ENCODE data around the gene ETV6. TPM values are rescaled to one million over a fixed set of nuclear protein-coding genes. Genes with fewer than 3 reads are reported as not detected.

ETV6 gene
- total RNA-seq, 1 donor from 2014 or later, result 33.4 TPM

GRCh38 chr12:11723993-11724392 is 74.5 kb downstream of the ETV6 start:
- Mint-ChIP-seq H3K36me3 (ENCODE audit: low read depth) (peaks cover 2% of the 10 kb centered on the region), H3K27me3 (ENCODE audit: low read depth) (no peaks in the 10 kb centered on the region), H3K4me3 (ENCODE audit: unreplicated experiment) (no peak overlapping the region), H3K9me3 (ENCODE audit: low read depth) (no peaks in the 10 kb centered on the region), H3K27ac (ENCODE audit: unreplicated experiment) (peak overlapping the region; percentile 84), H3K4me1 (ENCODE audit: low read depth) (peaks cover 67% of the 10 kb centered on the region)
- no peak for TF ChIP-seq CTCF (IDR thresholded peaks at IDR 0.05)
- DNase-seq (ENCODE audit: low spot score), result no peak

GRCh38 chr12:11724888-11725311 is 75.4 kb downstream of the ETV6 start:
- peaks cover 66% of the 10 kb centered on the region for H3K4me1 Mint-ChIP-seq (ENCODE audit: low read depth)
- no peaks in the 10 kb centered on the region for H3K27me3 Mint-ChIP-seq (ENCODE audit: low read depth)
- H3K4me3 Mint-ChIP-seq (ENCODE audit: unreplicated experiment), result peak overlapping the region; percentile 13
- peak overlapping the region; percentile 84 for H3K27ac Mint-ChIP-seq (ENCODE audit: unreplicated experiment)
- no peak for DNase-seq (ENCODE audit: low spot score)
- no peaks in the 10 kb centered on the region for H3K9me3 Mint-ChIP-seq (ENCODE audit: low read depth)
- no peak for TF ChIP-seq CTCF (IDR thresholded peaks at IDR 0.05)
- H3K36me3 Mint-ChIP-seq (ENCODE audit: low read depth), result peaks cover 1% of the 10 kb centered on the region

DNA sequence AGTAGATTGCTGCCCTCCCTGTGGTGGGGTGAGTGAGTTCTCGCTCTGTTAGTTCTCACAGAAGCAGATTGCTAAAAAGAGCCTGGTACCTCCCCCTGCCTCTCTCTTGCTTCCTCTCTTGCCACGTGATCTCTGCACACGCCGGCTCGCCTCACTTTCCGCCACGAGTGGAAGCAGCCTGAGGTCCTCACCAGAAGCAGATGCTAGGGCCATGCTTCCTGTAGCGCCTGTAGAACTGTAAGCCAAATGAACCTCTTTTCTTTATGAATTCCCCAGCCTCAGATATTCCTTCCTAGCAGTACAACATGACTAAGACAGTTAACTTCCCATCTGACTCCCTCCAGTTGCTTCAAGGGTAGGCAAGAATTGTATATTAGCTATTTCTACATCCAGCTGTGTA is 76.2 kb downstream of the ETV6 start:
- TF ChIP-seq CTCF (IDR thresholded peaks at IDR 0.05), result no peak
- Mint-ChIP-seq H3K36me3 (ENCODE audit: low read depth) (no peaks in the 10 kb centered on the region), H3K27ac (ENCODE audit: unreplicated experiment) (peak overlapping the region; percentile 71), H3K4me3 (ENCODE audit: unreplicated experiment) (no peak overlapping the region), H3K4me1 (ENCODE audit: low read depth) (peaks cover 60% of the 10 kb centered on the region), H3K27me3 (ENCODE audit: low read depth) (no peaks in the 10 kb centered on the region), H3K9me3 (ENCODE audit: low read depth) (no peaks in the 10 kb centered on the region)
- DNase-seq (ENCODE audit: low spot score), result no peak

DNA sequence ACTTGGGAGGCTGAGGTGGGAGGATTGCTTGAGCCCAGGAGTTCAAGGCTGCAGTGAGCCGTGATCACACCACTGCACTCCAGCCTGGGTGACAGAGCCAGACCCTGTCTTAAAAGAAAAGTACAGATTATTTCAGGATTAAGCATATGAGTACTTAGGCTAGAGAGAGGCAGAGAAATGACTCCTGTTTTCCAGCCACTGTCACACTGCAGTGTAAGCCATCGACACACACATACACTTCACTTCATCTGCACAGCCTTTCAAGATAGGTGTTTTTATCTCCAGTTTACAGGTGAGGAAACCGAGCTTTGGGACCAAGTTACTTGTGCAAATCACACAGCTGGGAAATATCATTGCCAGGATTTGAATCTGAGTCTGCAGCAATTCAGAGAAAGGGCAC is 77.2 kb downstream of the ETV6 start:
- Mint-ChIP-seq H3K27ac (ENCODE audit: unreplicated experiment) (no peak overlapping the region), H3K4me1 (ENCODE audit: low read depth) (peaks cover 65% of the 10 kb centered on the region)

GRCh38 chr12:11727133-11727664 is 77.7 kb downstream of the ETV6 start:
- Mint-ChIP-seq H3K9me3 (ENCODE audit: low read depth) (no peaks in the 10 kb centered on the region), H3K4me1 (ENCODE audit: low read depth) (peaks cover 70% of the 10 kb centered on the region), H3K27me3 (ENCODE audit: low read depth) (no peaks in the 10 kb centered on the region), H3K36me3 (ENCODE audit: low read depth) (no peaks in the 10 kb centered on the region), H3K27ac (ENCODE audit: unreplicated experiment) (peak overlapping the region; percentile 18), H3K4me3 (ENCODE audit: unreplicated experiment) (no peak overlapping the region)
- no peak for TF ChIP-seq CTCF (IDR thresholded peaks at IDR 0.05)
- DNase-seq (ENCODE audit: low spot score), result no peak

More for the DNA sequence above, 77.2 kb downstream of the ETV6 start:
- Mint-ChIP-seq H3K9me3 (ENCODE audit: low read depth) (no peaks in the 10 kb centered on the region), H3K4me3 (ENCODE audit: unreplicated experiment) (no peak overlapping the region), H3K36me3 (ENCODE audit: low read depth) (no peaks in the 10 kb centered on the region), H3K27me3 (ENCODE audit: low read depth) (no peaks in the 10 kb centered on the region)
- no peak for DNase-seq (ENCODE audit: low spot score)
- no peak for TF ChIP-seq CTCF (IDR thresholded peaks at IDR 0.05)
